Inflammatory macrophage treated with lipopolysaccharide for 1 hour (primary cell): Measurements from ENCODE around the gene WDPCP.
"Not testable (repeated sequence)": the region's sequence is repeated elsewhere in the genome, so short reads cannot be mapped to it uniquely, and the experiment has no call there.

ENCODE experiments used
- DNase-seq, 2 donors: peaks; one replicate each; pipeline ENCODE4 v3.0.0-alpha.2; 2020 to 2022

WDPCP gene

DNA sequence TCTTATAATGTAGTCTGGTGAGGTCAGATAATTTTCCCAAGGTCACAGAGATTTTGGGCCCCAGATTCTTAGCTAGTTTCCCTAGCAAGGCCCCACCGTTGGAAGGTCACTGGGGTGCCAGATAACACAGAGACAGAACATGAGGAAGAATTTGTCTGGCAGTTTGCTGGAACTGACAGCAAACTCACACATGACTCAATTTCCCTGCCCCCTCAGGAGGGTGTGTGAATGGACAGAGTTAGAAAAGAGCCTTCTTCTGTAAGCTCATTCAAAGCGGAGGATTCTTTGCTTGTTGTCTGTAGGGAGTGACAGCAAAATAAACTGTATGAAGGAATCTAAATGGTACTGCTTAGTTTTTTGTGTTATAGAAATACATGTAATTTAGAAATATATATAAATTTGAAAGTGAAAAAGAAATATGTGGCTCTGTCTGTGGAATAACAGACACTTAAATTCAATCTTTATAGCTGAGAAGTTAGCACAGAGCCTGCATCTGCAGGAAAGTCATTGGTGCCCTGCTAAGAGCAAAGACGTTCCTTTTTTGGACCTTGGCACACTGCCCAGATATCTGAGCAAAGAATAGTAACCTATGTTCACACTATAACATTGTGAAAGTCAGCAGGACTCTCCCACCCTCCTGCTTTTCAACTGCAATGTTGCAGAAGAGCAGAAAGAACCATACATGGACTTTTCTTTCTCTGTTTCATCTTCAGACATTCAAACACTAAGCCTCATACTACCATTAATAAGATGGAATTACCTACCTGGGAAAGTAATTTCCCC is 2.5 kb upstream of the WDPCP start:
- peak; percentile 83 to 85 for DNase-seq

- no peak for DNase-seq
These were observed 1.1 kb upstream of the WDPCP start for GRCh38 chr2:63589148-63589958.

DNA sequence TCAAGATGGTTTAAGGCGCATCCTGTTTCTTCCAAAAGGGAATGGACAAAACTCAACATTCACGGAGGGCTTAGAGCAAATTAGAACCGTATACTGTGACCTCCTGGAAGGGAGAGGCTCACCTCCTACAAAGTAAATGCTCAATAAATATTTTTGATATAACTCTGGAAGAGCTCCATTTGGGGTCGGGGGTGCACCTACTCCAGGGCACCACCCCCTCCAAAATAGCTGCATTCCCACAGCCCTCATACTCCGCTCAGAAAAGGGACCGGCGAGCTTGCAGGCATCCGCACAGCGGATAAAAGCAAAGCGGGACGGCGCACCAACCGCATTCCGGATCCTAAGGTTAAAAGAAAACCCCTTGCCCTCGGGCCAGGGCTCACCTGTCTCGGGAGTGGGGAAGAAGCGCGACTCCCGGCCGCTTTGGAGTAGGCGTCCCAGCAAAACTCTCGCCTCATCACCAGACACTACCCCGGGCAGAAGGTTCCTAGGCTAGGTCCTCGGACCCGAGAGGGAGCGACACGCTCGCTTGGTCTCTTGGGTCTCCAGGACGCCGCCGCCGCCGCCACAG is 378 bp downstream of the WDPCP start:
- DNase-seq: no peak

GRCh38 chr2:63582873-63583272 is 5.4 kb downstream of the WDPCP start:
- no peak for DNase-seq

GRCh38 chr2:63581298-63581961 is 6.8 kb downstream of the WDPCP start:
- no peak for DNase-seq

DNA sequence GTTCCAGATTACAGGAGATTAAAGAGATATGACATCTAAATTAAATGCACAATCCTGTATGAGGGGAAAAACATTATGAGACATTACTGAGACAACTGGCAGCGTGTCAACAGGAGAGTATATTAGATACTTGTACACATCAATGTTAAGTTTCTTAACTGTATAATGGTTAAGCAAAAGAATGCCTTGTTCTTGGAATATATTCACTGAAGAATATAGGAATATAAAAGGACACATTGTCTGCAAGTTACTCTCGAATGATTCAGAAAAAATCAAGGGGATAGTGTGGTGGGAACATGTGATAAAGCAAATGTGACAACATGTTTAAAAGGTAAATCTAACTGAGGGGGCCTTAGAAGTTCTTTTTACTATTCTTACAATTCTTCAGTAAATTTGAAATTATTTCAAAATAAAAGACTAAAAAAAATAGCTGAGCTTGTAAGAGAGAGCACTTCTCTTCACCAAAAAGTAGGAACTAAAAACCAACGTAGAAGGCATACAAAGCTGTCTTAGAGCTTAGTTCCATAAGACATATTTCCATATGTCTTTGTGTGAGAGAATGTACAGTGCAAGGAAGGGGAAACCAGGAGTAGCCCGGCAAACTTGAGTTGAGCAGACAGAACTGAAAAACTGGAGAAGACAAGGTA is 7.5 kb downstream of the WDPCP start:
- no peak for DNase-seq

DNA sequence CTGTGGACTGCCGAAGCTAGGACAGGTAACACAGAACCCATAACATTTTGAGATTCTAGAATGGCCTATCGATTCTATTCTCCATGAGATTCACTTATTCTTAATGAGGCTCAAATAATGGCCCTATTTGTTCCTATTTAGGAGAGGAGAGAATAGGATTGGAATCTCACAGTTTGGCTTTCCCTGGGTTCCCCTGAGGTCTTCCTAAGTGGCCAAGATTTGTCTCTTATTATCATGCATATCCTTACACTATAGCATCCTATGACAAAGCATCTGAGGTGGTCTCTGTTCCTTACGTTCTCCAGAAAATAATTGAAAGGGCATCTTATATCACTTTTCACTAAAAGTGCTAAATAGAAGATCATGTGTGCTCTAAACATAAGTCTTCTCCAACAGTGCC is 9.5 kb downstream of the WDPCP start:
- no peak for DNase-seq

DNA sequence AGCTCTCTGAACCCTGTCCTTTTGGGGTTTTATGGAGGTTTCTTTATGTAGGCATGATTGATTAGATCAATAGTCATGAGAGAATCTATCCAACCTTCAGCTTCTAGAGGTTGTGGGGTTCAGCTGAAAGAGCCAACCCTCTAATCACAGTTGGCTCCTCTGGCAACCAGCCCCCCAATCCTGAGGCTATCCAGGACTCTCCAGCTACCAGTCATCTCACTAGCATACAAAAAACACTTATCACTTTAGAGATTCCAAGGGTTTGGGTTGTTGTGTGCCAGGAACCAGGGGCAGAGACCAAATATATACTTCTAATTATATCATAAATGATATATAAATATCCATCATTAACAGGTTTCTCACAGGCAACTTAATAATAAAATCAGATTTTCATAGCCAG is 11.7 kb downstream of the WDPCP start:
- no peak for DNase-seq

GRCh38 chr2:63573726-63574345 is 14.4 kb downstream of the WDPCP start:
- DNase-seq: not testable (repeated sequence)

- not testable (repeated sequence) for DNase-seq
These were observed 15.3 kb downstream of the WDPCP start for GRCh38 chr2:63573026-63573425.

- DNase-seq: no peak
These were observed 16.3 kb downstream of the WDPCP start for GRCh38 chr2:63572001-63572400.

- DNase-seq: no peak
These were observed 17.0 kb downstream of the WDPCP start for GRCh38 chr2:63571291-63571690.

- no peak for DNase-seq
These were observed 18.5 kb downstream of the WDPCP start for GRCh38 chr2:63569740-63570139.

GRCh38 chr2:63562751-63563150 is 25.5 kb downstream of the WDPCP start:
- DNase-seq: no peak

DNA sequence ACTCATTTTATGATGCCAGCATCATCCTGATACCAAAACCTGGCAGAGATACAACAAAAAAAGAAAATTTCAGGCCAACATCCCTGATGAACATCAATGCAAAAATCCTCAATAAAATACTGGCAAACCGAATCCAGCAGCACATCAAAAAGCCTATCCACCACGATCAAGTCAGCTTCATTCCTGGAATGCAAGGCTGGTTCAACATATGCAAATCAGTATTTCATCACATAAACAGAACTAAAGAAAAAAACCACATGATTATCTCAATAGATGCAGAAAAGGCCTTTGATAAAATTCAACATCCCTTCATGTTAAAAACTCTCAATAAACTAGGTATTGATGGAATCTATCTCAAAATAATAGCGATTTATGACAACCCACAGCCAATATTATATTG is 29.4 kb downstream of the WDPCP start:
- not testable (repeated sequence) for DNase-seq

- not testable (repeated sequence) for DNase-seq
These were observed 30.5 kb downstream of the WDPCP start for GRCh38 chr2:63557819-63558218.

GRCh38 chr2:63555931-63556330 is 32.3 kb downstream of the WDPCP start:
- no peak for DNase-seq

DNA sequence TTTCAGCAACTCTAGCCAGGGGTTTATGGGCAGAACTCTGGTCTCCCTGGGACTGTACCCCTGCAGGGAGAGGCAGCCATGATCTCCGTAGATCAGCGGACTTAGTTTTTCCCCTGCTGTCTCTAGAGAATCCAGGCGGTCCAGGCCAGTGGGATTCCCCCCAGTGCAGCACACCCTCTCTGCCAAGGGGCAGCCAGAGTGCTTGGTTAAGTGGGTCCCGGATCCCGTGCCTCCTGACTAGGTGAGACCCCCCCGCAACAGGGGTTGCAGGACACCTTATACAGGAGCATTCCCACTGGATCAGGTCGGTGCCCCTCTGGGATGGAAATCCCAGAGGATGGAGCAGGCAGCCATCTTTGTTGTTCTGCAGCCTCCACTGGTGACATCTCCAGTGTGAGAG is 33.0 kb downstream of the WDPCP start:
- no peak for DNase-seq

DNA sequence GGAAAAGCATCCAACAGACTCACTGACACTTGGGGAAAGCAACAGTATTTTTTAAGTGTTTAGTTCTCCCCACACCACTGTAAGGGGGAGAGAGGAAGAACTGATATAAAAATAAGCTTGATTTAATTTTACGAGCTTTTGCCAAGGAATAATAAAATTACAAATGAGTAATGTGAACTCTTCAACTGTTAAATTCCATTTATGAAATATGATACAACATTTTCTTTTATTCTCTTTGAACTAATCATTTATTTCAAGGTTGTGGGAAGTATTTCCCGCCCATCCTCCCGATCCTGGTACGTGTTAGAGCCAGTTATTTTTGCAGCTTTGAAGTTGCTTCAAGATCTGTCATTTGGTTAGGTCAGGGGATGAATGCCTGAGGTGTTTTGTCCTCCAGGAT is 35.2 kb downstream of the WDPCP start:
- no peak for DNase-seq

DNA sequence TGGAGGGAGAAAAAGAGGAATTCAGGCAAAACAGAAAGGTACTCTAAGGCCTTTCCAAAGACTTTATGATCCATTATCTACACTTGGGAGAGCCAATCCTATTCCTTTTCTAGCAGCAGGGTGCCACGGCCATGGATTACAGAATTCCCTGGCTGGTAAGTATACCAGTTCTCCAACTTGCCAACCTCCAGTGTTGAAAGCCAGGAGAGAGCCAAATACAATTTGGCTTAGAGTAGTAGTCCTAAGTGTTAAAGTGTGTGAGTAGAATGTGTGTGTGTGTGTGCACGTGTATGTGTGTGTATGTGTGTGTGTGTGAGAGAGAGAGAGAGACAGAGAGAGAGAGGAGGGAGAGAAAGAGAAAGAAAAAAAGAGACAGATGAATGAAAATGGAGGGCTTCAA is 43.3 kb downstream of the WDPCP start:
- no peak for DNase-seq

DNA sequence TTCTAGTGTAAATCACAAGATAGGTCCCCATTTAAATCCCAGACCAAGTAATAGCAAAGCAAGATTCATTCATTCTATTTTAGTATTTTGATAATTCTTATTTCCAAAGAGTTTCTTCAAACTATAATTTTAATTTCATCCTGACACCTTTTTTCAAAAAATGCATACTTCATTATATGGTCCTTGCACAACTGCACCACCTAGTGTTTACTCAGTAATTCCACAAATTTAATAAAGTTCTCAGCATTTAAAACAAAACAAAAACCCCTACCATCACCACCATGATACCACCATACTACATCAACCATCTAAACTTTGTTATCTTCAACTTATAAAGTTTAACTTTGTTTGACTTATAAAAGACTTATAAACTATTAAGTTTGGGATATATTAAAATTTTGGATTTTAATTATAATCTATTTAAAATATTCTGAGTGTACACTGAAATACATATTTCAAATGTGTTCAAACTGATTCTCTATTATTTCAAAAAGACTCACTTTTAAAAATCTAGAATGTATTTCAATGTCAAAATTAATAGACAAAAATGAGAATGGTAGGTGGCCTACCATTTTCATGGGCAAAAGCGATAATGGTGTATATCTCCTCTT is 44.2 kb downstream of the WDPCP start:
- peak; percentile 9 to 17 for DNase-seq
